HepG2 (cell line): ENCODE data around the gene GNA12. TPM values are rescaled to one million over a fixed set of nuclear protein-coding genes. Genes with fewer than 3 reads are reported as not detected.

ENCODE experiments used
- ATAC-seq: fragments of 200-7000 bp; cut with Tn5 transposase; 3 replicates; pipeline ENCODE4 v1.9.1; 2020; ENCODE audit warnings: mild to moderate bottlenecking, moderate library complexity
- BruUV-seq: library from RNA; stranded (reverse); fragments of 400-500 nt; replicated peaks from 2 replicates; lab custom pipeline; 2021; lab: Mats Ljungman, UMichigan
- CTCF ChIA-PET: fragments of 300-600 bp; formaldehyde crosslinking; extraction: SDS; loops from one replicate; lab custom pipeline; 2021; ENCODE audit warnings: low total read pairs, inconsistent platforms, low intra/inter-chr PET ratio; lab: Yijun Ruan, JAX
- POLR2A ChIA-PET: fragments of 350-600 bp; sonication (Branson Sonifier 250); formaldehyde crosslinking; loops from one replicate; lab custom pipeline; 2020; ENCODE audit warnings: antibody characterized with exemption, inconsistent platforms; lab: Yijun Ruan, JAX
- DNase-seq: peaks from one replicate; pipeline ENCODE4 v3.0.0-alpha.2; 2015; ENCODE audit warnings: low spot score
- FAIRE-seq: peaks from 3 replicates; lab custom pipeline; 2011; peaks lifted over from hg19 to GRCh38; lab: Jason Lieb, UNC
- H2AFZ ChIP-seq: one replicate; pipeline ENCODE4 v1.6.1; 2011; ENCODE audit warnings: low read length, inconsistent platforms
- H3K27ac ChIP-seq: fragments of 300-600 bp; 3 replicates; pipeline ENCODE4 v1.8.0; 2011; ENCODE audit warnings: mixed run types, mild to moderate bottlenecking, mixed read lengths, low read length, inconsistent platforms; ENCODE audit not compliant: insufficient read depth; ENCODE audit errors: extremely low read length
- H3K27me3 ChIP-seq, 2 experiments: fragments of 200-600 bp in 1 of 2; 2 replicates in 1 of 2; 3 replicates in 1 of 2; pipeline versions ENCODE4 v1.6.0 to v1.8.0; 2011; ENCODE audit warnings: low read length in 2 of 2, mild to moderate bottlenecking in 2 of 2, moderate library complexity in 2 of 2, inconsistent platforms in 1 of 2; ENCODE audit not compliant: insufficient read depth in 2 of 2, control insufficient read depth in 1 of 2
- H3K36me3 ChIP-seq, 2 experiments: fragments of 200-600 bp in 1 of 2; replicated peaks in 1 of 2; 2 replicates in 1 of 2; 3 replicates in 1 of 2; pipeline versions ENCODE4 v1.5.1 to v1.8.0; 2011; ENCODE audit warnings: low read length in 2 of 2, inconsistent platforms in 1 of 2; ENCODE audit not compliant: insufficient read depth in 2 of 2, control insufficient read depth in 1 of 2
- H3K4me1 ChIP-seq: 2 replicates; pipeline ENCODE4 v1.5.1; 2012; ENCODE audit warnings: low read length, inconsistent platforms; ENCODE audit not compliant: insufficient read depth
- H3K4me2 ChIP-seq: 2 replicates; pipeline ENCODE4 v1.6.0; 2011; ENCODE audit warnings: low read depth, low read length, inconsistent platforms
- H3K4me3 ChIP-seq, 3 experiments: fragments of 200-600 bp in 1 of 3; sonication (generic), shearing (Covaris generic) in 1 of 3; replicated peaks in 1 of 3; 2 replicates each; pipeline ENCODE4 v1.5.1; 2011 to 2016; ENCODE audit warnings: low read length in 3 of 3, inconsistent platforms in 2 of 3, low read depth in 2 of 3, mild to moderate bottlenecking in 2 of 3, control low read depth in 1 of 3, mixed read lengths in 1 of 3; ENCODE audit not compliant: insufficient read depth in 1 of 3
- H3K79me2 ChIP-seq: one replicate; pipeline ENCODE4 v1.6.1; 2011; ENCODE audit warnings: low read length, inconsistent platforms; ENCODE audit not compliant: insufficient read depth
- H3K9ac ChIP-seq: 2 replicates; pipeline ENCODE4 v1.6.0; 2011; ENCODE audit warnings: mild to moderate bottlenecking, low read depth, low read length, inconsistent platforms; ENCODE audit not compliant: insufficient read depth
- H3K9me3 ChIP-seq: 2 replicates; pipeline ENCODE4 v1.5.1; 2012; ENCODE audit warnings: mild to moderate bottlenecking, low read length
- H4K20me1 ChIP-seq: 2 replicates; pipeline ENCODE4 v1.6.0; 2011; ENCODE audit warnings: inconsistent platforms, mild to moderate bottlenecking, low read length, moderate library complexity; ENCODE audit not compliant: insufficient read depth
- BHLHE40 ChIP-seq: IDR thresholded peaks from 2 replicates; pipeline ENCODE4 v1.6.1; 2011; ENCODE audit warnings: low read length, improper control_type of control experiment
- CAMTA2 ChIP-seq: sonication (generic); formaldehyde crosslinking; IDR thresholded peaks from 2 replicates; pipeline ENCODE4 v1.4.0; 2020; ENCODE audit warnings: mild to moderate bottlenecking, missing genetic modification reagents, borderline replicate concordance
- ELF1 ChIP-seq: sonication (generic); formaldehyde crosslinking; IDR thresholded peaks from 2 replicates; pipeline ENCODE4 v1.4.0; 2020; ENCODE audit warnings: missing genetic modification reagents
- SIN3A ChIP-seq: IDR thresholded peaks from 2 replicates; pipeline ENCODE4 v1.6.1; 2011; ENCODE audit warnings: low read depth, mild to moderate bottlenecking, control low read depth, low read length, borderline replicate concordance
- SPEN ChIP-seq: sonication (generic); formaldehyde crosslinking; IDR thresholded peaks from 2 replicates; pipeline ENCODE4 v1.5.1; 2020; ENCODE audit warnings: low read depth, mild to moderate bottlenecking, missing genetic modification reagents
- ZHX1 ChIP-seq: sonication (generic); formaldehyde crosslinking; IDR thresholded peaks from 2 replicates; pipeline ENCODE4 v1.8.1; 2022; ENCODE audit warnings: low read depth, mild to moderate bottlenecking, missing genetic modification reagents
- ZNF331 ChIP-seq: sonication (generic); formaldehyde crosslinking; IDR thresholded peaks from 2 replicates; pipeline ENCODE4 v1.4.0; 2020; ENCODE audit warnings: missing genetic modification reagents
- ZNF609 ChIP-seq: sonication (generic); formaldehyde crosslinking; IDR thresholded peaks from 2 replicates; pipeline ENCODE4 v1.4.0; 2020; ENCODE audit warnings: mild to moderate bottlenecking, missing genetic modification reagents, borderline replicate concordance
- WGBS: methylation state at CpG from one replicate; pipeline ENCODE4 v1.1.6; 2017; ENCODE audit warnings: low lambda C conversion rate; 5-methylcytosine and 5-hydroxymethylcytosine counted together
- in situ Hi-C: cut with HindIII; loops from 2 replicates; pipeline ENCODE4 v1.10.0; 2017; ENCODE audit warnings: low pct_unique_long_range_greater_than_20kb; ENCODE audit not compliant: extremely low pct_ligation_motif_present
- intact Hi-C: fragments of 100-400 bp; cut with micrococcal nuclease; formaldehyde crosslinking; loops from one replicate; pipeline ENCODE4 v1.10.0; 2022; ENCODE audit not compliant: unreplicated experiment
- polyA plus RNA-seq, 8 experiments: library from polyadenylated mRNA; depleted of rRNA in 3 of 8; stranded (reverse) in 7 of 8; unstranded in 1 of 8; fragments of >200 nt; fragmentation: Illumina TruSeq in 4 of 8; extraction: Trizol in 4 of 8; gene quantifications; 2 replicates each; pipeline versions ENCODE4 v1.2.1 to v1.2.3, GENCODE V29; 2011 to 2016; ENCODE audit warnings: low read depth in 4 of 8, missing spikeins in 1 of 8, mixed read lengths in 1 of 8; ENCODE audit not compliant: insufficient read depth in 1 of 8
- total RNA-seq, 5 experiments: library from RNA; depleted of rRNA; stranded (reverse); fragments of >200 nt; fragmentation: Illumina TruSeq; extraction: Trizol; gene quantifications; 2 replicates each; pipeline ENCODE4 v1.2.3, GENCODE V29; 2016; ENCODE audit warnings: low read depth in 1 of 5
- TF ChIP-seq, protein P1 (sequence below): sonication (generic); formaldehyde crosslinking; IDR thresholded peaks from 2 replicates; pipeline ENCODE4 v1.9.0; 2021; ENCODE audit warnings: missing genetic modification reagents, mild to moderate bottlenecking, borderline replicate concordance
- TF ChIP-seq, protein P2 (sequence below): sonication (generic); formaldehyde crosslinking; IDR thresholded peaks from 2 replicates; pipeline ENCODE4 v1.5.0; 2020; ENCODE audit warnings: mild to moderate bottlenecking, missing genetic modification reagents

Gene GNA12
- total and polyA plus RNA-seq, 2 of the 13 experiments (the other 11 are each of a cell fraction or from before 2014, with no cell fraction given): 16.2 to 50.9 TPM

DNA sequence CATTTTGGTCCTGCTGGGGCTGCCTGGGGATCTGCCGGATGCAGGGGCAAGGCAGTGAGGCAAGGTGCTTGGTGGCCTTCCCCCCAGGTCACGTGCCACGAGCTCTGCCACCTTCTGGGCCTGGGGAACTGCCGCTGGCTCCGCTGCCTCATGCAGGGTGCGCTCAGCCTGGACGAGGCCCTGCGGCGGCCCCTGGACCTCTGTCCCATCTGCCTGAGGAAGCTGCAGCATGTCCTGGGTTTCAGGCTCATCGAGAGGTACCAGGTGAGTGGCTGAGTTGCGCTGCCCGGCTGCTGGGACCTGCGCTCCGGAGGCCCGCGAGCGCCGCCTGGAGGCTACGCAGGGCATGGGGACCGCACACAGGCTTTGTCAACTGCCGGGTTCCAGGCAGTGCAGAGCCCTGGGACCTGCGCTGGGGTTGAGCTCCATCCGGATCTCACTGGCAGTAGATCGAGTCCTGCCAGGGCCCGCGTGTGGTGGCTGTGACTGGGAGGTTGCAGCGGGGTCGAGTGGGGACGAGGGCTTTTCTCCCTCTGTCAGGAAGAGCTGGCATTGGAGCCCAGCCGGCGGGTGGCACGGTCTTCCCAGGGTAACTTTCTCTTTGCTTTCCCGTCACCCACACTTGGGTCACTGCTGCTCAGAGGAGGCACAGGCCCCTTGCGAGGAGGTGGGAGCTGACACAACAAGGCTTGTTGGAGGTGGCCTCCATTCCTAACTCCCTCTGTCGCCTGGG, 134.4 kb downstream of the GNA12 start:
- ATAC-seq (peak; percentile 89), DNase-seq (peak; percentile 60), FAIRE-seq (no peak)
- peaks cover 28% of the 10 kb centered on the region for H3K4me1 ChIP-seq
- CTCF ChIA-PET: interaction anchor here (1.2 to 2.2 kb wide), 2 partner anchors 38 to 142 kb away, joined by 5 to 15 read pairs; no protein-coding TSS in a partner anchor
- peak overlapping the region in 2 of 3 experiments; percentile 17 to 60; a peak in 4 of 6 replicates for H3K4me3 ChIP-seq
- 33% methylated on average over 10 of the region's 35 CpGs for WGBS
- POLR2A ChIA-PET: interaction anchor here (1.0 to 1.5 kb wide), 3 partner anchors 16 to 48 kb away, joined by 3 to 5 read pairs (median 3); no protein-coding TSS in a partner anchor
- no peak overlapping the region for H2AFZ ChIP-seq
- H3K36me3 ChIP-seq: no peaks in the 10 kb centered on the region
- no peaks in the 10 kb centered on the region for H3K79me2 ChIP-seq
- no peak overlapping the region; the same call in 1 of the 2 replicates for H3K9ac ChIP-seq
- H3K9me3 ChIP-seq: no peaks in the 10 kb centered on the region
- intact Hi-C loops: loop anchor here (2.0 kb wide), 1 partner anchor 39 kb away; no protein-coding TSS in a partner anchor
- in situ Hi-C loops: loop anchor here (5.0 kb wide), 1 partner anchor 42 kb away; no protein-coding TSS in a partner anchor
- peaks cover 0 to 18% of the 10 kb centered on the region in 2 experiments; a peak in 3 of 5 replicates for H3K27me3 ChIP-seq
- H3K27ac ChIP-seq: no peak overlapping the region
- BruUV-seq: no TSS peak
- H4K20me1 ChIP-seq: no peaks in the 10 kb centered on the region; the same call in 1 of the 2 replicates
- H3K4me2 ChIP-seq: peak overlapping the region; percentile 72
- TF ChIP-seq ZNF331 (CRISPR knock-in tag): peak; percentile 68; the same call in 1 of the 2 replicates
- TF ChIP-seq, protein P1, sequence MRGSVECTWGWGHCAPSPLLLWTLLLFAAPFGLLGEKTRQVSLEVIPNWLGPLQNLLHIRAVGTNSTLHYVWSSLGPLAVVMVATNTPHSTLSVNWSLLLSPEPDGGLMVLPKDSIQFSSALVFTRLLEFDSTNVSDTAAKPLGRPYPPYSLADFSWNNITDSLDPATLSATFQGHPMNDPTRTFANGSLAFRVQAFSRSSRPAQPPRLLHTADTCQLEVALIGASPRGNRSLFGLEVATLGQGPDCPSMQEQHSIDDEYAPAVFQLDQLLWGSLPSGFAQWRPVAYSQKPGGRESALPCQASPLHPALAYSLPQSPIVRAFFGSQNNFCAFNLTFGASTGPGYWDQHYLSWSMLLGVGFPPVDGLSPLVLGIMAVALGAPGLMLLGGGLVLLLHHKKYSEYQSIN: no peak
- no peak for TF ChIP-seq SIN3A
- TF ChIP-seq SPEN (CRISPR knock-in tag): 0 out of 2 replicates have a peak, but pooled peaks have one; percentile 30
- peak; percentile 49; the same call in 1 of the 2 replicates for TF ChIP-seq CAMTA2
- no peak for TF ChIP-seq ZHX1 (CRISPR knock-in tag)
- TF ChIP-seq ZNF609: no peak
- TF ChIP-seq, protein P2, sequence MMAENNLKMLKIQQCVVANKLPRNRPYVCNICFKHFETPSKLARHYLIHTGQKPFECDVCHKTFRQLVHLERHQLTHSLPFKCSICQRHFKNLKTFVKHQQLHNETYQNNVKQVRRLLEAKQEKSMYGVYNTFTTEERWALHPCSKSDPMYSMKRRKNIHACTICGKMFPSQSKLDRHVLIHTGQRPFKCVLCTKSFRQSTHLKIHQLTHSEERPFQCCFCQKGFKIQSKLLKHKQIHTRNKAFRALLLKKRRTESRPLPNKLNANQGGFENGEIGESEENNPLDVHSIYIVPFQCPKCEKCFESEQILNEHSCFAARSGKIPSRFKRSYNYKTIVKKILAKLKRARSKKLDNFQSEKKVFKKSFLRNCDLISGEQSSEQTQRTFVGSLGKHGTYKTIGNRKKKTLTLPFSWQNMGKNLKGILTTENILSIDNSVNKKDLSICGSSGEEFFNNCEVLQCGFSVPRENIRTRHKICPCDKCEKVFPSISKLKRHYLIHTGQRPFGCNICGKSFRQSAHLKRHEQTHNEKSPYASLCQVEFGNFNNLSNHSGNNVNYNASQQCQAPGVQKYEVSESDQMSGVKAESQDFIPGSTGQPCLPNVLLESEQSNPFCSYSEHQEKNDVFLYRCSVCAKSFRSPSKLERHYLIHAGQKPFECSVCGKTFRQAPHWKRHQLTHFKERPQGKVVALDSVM: no peak
- TF ChIP-seq BHLHE40: peak; percentile 83
- TF ChIP-seq ELF1 (CRISPR knock-in tag): peak; percentile 33; the same call in 1 of the 2 replicates
